DND-41 (cell line): ENCODE measurements around the gene DDIT4L.

ENCODE experiments used
- EZH2 ChIP-seq: IDR thresholded peaks from 3 replicates; pipeline ENCODE4 v1.6.1; 2012; ENCODE audit warnings: borderline replicate concordance, low read depth, mild to moderate bottlenecking, moderate library complexity, low read length, inconsistent platforms; ENCODE audit not compliant: severe bottlenecking
- TF ChIP-seq, protein P1 (sequence below): IDR thresholded peaks from 2 replicates; pipeline ENCODE4 v1.5.1; 2012; ENCODE audit warnings: borderline replicate concordance, low read length, moderate library complexity, mild to moderate bottlenecking; ENCODE audit not compliant: poor library complexity, severe bottlenecking; ENCODE audit errors: extremely low read depth

DNA sequence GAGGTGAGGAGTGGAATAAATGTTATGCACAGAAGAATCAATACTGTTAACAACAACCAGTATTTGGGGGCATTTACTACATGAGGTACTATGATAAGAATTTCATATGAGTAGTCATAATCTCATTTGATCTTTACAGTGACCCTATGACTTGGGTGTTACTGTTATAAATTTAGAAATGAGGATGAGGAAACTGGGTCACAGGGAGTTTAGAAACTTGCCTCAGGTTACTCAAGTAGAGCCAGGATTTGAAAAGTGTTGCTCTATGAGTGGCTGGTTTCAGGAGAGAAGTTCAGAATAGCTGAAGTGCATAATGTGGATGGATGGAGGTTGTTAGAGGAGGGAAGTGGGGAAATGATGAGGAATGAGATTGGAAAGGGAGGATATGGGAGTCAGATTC, 16.6 kb upstream of the DDIT4L start:
- TF ChIP-seq, protein P1, sequence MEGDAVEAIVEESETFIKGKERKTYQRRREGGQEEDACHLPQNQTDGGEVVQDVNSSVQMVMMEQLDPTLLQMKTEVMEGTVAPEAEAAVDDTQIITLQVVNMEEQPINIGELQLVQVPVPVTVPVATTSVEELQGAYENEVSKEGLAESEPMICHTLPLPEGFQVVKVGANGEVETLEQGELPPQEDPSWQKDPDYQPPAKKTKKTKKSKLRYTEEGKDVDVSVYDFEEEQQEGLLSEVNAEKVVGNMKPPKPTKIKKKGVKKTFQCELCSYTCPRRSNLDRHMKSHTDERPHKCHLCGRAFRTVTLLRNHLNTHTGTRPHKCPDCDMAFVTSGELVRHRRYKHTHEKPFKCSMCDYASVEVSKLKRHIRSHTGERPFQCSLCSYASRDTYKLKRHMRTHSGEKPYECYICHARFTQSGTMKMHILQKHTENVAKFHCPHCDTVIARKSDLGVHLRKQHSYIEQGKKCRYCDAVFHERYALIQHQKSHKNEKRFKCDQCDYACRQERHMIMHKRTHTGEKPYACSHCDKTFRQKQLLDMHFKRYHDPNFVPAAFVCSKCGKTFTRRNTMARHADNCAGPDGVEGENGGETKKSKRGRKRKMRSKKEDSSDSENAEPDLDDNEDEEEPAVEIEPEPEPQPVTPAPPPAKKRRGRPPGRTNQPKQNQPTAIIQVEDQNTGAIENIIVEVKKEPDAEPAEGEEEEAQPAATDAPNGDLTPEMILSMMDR = no peak
- no peak for TF ChIP-seq EZH2
